Stromal cell of bone marrow (primary cell): ENCODE measurements around the gene NUP205.
"Not testable (repeated sequence)": the region's sequence is repeated elsewhere in the genome, so short reads cannot be mapped to it uniquely, and the experiment has no call there.

Source experiments
- DNase-seq: peaks from one replicate; pipeline ENCODE4 v3.0.0-alpha.2; 2012; ENCODE audit warnings: low read depth

The NUP205 gene

GRCh38 chr7:135666846-135667245 is 109.1 kb downstream of the NUP205 start:
- no peak for DNase-seq

GRCh38 chr7:135667626-135668025 is 109.9 kb downstream of the NUP205 start:
- not testable (repeated sequence) for DNase-seq

- DNase-seq, result not testable (repeated sequence)
These were observed 111.2 kb downstream of the NUP205 start for GRCh38 chr7:135668852-135669395.

GRCh38 chr7:135669774-135670173 is 112.1 kb downstream of the NUP205 start:
- no peak for DNase-seq

- DNase-seq, result peak; percentile 82
These were observed 112.5 kb downstream of the NUP205 start for GRCh38 chr7:135670179-135670578.

GRCh38 chr7:135672560-135673359 is 115.0 kb downstream of the NUP205 start:
- peak; percentile 65 for DNase-seq

GRCh38 chr7:135673360-135673706 is 115.6 kb downstream of the NUP205 start:
- no peak for DNase-seq

- DNase-seq, result no peak
These were observed 121.2 kb downstream of the NUP205 start for GRCh38 chr7:135678612-135679575.

GRCh38 chr7:135681762-135682161 is 124.0 kb downstream of the NUP205 start:
- DNase-seq, result no peak

- no peak for DNase-seq
These were observed 124.5 kb downstream of the NUP205 start for GRCh38 chr7:135682191-135682590.

GRCh38 chr7:135683609-135684008 is 125.9 kb downstream of the NUP205 start:
- no peak for DNase-seq

GRCh38 chr7:135684136-135684535 is 126.4 kb downstream of the NUP205 start:
- DNase-seq, result no peak

- DNase-seq, result no peak
These were observed 127.0 kb downstream of the NUP205 start for GRCh38 chr7:135684699-135685098.

GRCh38 chr7:135685306-135686084 is 127.8 kb downstream of the NUP205 start:
- no peak for DNase-seq

GRCh38 chr7:135687466-135687865 is 129.7 kb downstream of the NUP205 start:
- DNase-seq, result no peak

GRCh38 chr7:135690566-135690965 is 132.8 kb downstream of the NUP205 start:
- peak; percentile 27 for DNase-seq

GRCh38 chr7:135692055-135692454 is 134.3 kb downstream of the NUP205 start:
- no peak for DNase-seq

- DNase-seq, result not testable (repeated sequence)
These were observed 134.9 kb downstream of the NUP205 start for GRCh38 chr7:135692606-135693005.

- DNase-seq, result no peak
These were observed 135.8 kb downstream of the NUP205 start for GRCh38 chr7:135693558-135693957.

- no peak for DNase-seq
These were observed 139.7 kb downstream of the NUP205 start for GRCh38 chr7:135697276-135698049.
